ENCODE measurements around the gene CNOT6L. TPM values are rescaled to one million over a fixed set of nuclear protein-coding genes. Genes with fewer than 3 reads are reported as not detected.
"Not testable (repeated sequence)": the region's sequence is repeated elsewhere in the genome, so short reads cannot be mapped to it uniquely, and the experiment has no call there.

The CNOT6L gene
- total RNA-seq: 21.8 TPM
- long read RNA-seq, full-length matches to known transcripts: 5 of 6 reads
- long read RNA-seq, partial matches to known transcripts: 0 of 6 reads
- long read RNA-seq, other reads (novel, unspliced or antisense): 1 of 6 reads

GRCh38 chr4:77818602-77819403 lies at the start of gene CNOT6L:
TSS of gene CNOT6L (minus strand) at chr4:77819368. CDS start at chr4:77819308, 60 bp downstream.
- no peaks in the 10 kb centered on the region for H3K27me3 ChIP-seq (ENCODE audit: low read depth)
- intact Hi-C loops (cut with micrococcal nuclease): loop anchor here (5.0 kb wide), 1 partner anchor 43 kb away; the partner anchor contains the start of gene MRPL1
- DNase-seq: peak; percentile 82
- peaks cover 75% of the 10 kb centered on the region for H3K4me1 ChIP-seq
- peak within 1 kb of the TSS; percentile 79 for H3K4me3 ChIP-seq
- H3K9me3 ChIP-seq (replicated peaks): no peaks in the 10 kb centered on the region
- no peaks in the 10 kb centered on the region for H3K36me3 ChIP-seq
- H3K27ac ChIP-seq (replicated peaks): peak within 1 kb of the TSS; percentile 96
- no peak for TF ChIP-seq CTCF (IDR thresholded peaks at IDR 0.05; ENCODE audit: borderline replicate concordance)

- intact Hi-C loops (cut with micrococcal nuclease): no loop called here
- no peak overlapping the region for H3K4me3 ChIP-seq
- no peak for DNase-seq
These were observed 46.1 kb upstream of the CNOT6L start for GRCh38 chr4:77865259-77865658.

GRCh38 chr4:77863341-77863740 lies 44.2 kb upstream of the CNOT6L start:
- Histone ChIP-seq H3K4me1 (peaks cover 23% of the 10 kb centered on the region), H3K27ac (replicated peaks) (peak overlapping the region; percentile 93), H3K4me3 (peak overlapping the region; percentile 84)
- H3K9me3 ChIP-seq (replicated peaks); H3K36me3 ChIP-seq; H3K27me3 ChIP-seq (ENCODE audit: low read depth); DNase-seq: not testable (repeated sequence)
- intact Hi-C loops (cut with micrococcal nuclease): loop anchor here (5.0 kb wide), 1 partner anchor 46 kb away; the partner anchor contains the start of gene CNOT6L

More at GRCh38 chr4:77865259-77865658, 46.1 kb upstream of the CNOT6L start:
- TF ChIP-seq CTCF (IDR thresholded peaks at IDR 0.05; ENCODE audit: borderline replicate concordance): no peak
- H3K27ac ChIP-seq (replicated peaks): no peak overlapping the region
- H3K27me3 ChIP-seq (ENCODE audit: low read depth): no peaks in the 10 kb centered on the region
- H3K36me3 ChIP-seq: peaks cover 3% of the 10 kb centered on the region
- peaks cover 41% of the 10 kb centered on the region for H3K4me1 ChIP-seq
- H3K9me3 ChIP-seq (replicated peaks): no peaks in the 10 kb centered on the region

- intact Hi-C loops (cut with micrococcal nuclease): loop anchor here (5.0 kb wide), 1 partner anchor 45 kb away; the partner anchor contains the start of gene CNOT6L
- DNase-seq: peak; percentile 88
- no peaks in the 10 kb centered on the region for H3K9me3 ChIP-seq (replicated peaks)
- peak within 1 kb of the TSS; percentile 84 for H3K4me3 ChIP-seq
- H3K36me3 ChIP-seq: peaks cover 3% of the 10 kb centered on the region
- peaks cover 23% of the 10 kb centered on the region for H3K4me1 ChIP-seq
- H3K27me3 ChIP-seq (ENCODE audit: low read depth): no peaks in the 10 kb centered on the region
- H3K27ac ChIP-seq (replicated peaks): peak within 1 kb of the TSS; percentile 93
- TF ChIP-seq CTCF (IDR thresholded peaks at IDR 0.05; ENCODE audit: borderline replicate concordance): no peak
These were observed 43.5 kb upstream of the CNOT6L start, which contains the start of gene MRPL1 for GRCh38 chr4:77862478-77863216. TSS of gene MRPL1 (plus strand) at chr4:77862830. CDS start at chr4:77862849, 19 bp downstream.

- no peak for DNase-seq
- no peak for TF ChIP-seq CTCF (IDR thresholded peaks at IDR 0.05; ENCODE audit: borderline replicate concordance)
- Histone ChIP-seq H3K9me3 (replicated peaks) (no peaks in the 10 kb centered on the region), H3K27me3 (ENCODE audit: low read depth) (no peaks in the 10 kb centered on the region), H3K4me1 (peaks cover 30% of the 10 kb centered on the region), H3K4me3 (peak overlapping the region; percentile 84), H3K27ac (replicated peaks) (peak overlapping the region; percentile 93), H3K36me3 (no peaks in the 10 kb centered on the region)
- intact Hi-C loops (cut with micrococcal nuclease): loop anchor here (5.0 kb wide), 1 partner anchor 44 kb away; the partner anchor contains the start of gene CNOT6L
These were observed 42.3 kb upstream of the CNOT6L start for GRCh38 chr4:77861495-77861894.

Measured in left ventricle myocardium inferior (tissue), 1 donor.